ENCODE data around the gene TPRN.
A peak's percentile ranks its signal among the peaks of the same experiment; 100 is the strongest.

Gene TPRN

DNA sequence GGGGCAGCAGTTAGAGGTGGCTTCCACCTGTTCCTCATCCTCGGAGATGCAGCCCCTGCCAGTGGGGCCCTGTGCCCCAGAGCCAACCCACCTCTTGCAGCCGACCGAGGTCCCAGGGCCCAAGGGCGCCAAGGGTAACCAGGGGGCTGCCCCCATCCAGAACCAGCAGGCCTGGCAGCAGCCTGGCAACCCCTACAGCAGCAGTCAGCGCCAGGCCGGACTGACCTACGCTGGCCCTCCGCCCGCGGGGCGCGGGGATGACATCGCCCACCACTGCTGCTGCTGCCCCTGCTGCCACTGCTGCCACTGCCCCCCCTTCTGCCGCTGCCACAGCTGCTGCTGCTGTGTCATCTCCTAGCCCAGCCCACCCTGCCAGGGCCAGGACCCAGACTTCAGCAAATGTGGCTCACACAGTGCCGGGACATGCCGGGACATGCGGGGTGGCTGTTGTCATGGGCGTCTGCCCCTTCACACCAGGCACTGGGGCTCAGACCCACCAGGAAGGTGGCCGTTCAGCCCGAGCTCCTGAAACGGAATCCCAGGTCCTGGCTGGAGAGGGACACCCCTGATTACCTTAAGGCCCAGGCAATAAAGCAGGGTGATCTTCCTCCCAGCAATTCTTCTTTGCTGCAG is 25.3 kb upstream of the TPRN start:
- no peak for DNase-seq (ENCODE audit: low read depth)

DNA sequence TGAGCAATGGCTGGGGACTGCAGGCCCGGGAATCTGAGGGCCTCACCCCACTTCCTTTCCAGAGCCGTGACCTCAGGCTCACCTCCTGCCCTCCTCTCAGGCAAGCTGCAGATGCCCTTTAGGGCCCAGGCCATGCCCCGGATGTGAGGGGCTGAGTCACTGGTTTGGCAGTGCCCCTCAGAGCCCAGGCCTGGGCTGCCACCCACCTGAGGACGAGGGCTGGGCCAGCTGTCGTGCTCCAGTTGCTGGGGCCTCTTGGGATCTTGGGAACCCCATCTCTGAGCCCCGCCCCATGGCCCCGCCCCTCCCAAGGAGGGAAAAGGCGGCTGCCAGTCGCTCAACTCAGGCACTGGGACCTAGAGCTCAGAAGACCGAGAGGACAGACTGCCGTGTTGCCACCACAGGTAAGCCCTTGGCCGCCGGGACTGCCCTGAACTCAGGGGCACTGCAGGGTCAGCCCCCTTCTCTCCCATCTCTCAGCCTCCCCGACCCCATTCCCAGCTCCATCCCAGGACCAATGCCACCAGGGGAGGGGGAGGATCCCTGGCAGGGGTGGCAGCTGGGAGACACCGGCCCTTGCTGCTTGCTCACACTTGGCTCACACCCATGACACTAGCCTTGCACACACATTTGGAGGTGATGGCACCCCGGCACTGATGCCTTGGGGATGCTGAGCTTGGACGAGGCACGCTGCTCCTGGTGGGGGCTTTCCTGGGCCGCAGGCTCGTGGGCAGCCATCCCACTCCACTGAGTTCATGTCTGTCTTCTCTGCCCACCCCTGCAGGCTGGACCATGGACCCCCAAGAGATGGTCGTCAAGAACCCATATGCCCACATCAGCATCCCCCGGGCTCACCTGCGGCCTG is 24.5 kb upstream of the TPRN start, which contains the start of gene CYSRT1:
TSS of gene CYSRT1 (plus strand) at position 345 of the 865 bp plus-strand sequence. CDS start at position 793, 448 bp downstream.
- no peak for DNase-seq (ENCODE audit: low read depth)

DNA sequence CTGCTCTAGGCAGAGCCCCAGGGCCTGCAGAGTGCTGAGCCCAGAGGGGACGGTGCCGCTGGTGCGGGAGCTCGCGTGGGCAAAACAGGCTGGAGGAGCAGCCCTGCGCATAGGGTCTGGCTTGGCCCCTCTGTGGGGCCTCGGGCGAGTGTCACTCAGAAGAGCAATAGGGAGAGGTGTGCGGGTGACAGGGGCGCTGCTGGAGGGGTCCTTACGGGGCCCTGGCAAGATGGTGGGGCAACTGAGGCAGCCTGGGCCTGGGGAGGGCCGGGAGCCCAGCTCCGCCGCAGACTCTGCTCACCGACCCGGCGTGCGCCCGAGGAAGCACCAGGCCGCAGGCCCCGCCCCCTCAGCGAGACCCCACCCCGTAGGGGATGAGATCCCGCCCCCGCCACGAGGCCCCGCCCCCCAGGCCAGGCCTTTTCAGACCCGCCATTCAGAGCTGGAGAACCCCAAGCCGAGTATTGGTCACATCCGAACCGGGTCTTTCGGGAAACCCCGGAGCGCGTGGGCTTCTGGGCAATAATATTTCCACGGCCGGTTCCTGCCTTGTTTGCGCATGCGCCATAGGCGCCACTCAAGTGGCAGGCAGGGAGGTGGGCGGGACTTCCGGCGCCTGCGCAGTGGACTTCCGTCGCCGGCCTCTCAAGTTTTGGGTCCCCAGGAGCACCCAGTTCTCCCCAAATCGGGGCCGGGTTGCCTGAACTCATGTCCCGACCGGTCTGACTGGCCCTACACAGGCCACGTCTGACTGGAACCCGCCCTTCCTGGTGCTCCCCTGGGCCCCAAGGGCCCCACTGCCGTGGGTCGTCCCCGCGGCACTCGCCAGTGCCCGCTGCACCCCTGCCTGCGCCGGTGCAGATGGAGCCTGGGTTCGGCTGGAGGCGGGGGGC is 22.8 kb upstream of the TPRN start:
- DNase-seq (ENCODE audit: low read depth): peak; percentile 97

DNA sequence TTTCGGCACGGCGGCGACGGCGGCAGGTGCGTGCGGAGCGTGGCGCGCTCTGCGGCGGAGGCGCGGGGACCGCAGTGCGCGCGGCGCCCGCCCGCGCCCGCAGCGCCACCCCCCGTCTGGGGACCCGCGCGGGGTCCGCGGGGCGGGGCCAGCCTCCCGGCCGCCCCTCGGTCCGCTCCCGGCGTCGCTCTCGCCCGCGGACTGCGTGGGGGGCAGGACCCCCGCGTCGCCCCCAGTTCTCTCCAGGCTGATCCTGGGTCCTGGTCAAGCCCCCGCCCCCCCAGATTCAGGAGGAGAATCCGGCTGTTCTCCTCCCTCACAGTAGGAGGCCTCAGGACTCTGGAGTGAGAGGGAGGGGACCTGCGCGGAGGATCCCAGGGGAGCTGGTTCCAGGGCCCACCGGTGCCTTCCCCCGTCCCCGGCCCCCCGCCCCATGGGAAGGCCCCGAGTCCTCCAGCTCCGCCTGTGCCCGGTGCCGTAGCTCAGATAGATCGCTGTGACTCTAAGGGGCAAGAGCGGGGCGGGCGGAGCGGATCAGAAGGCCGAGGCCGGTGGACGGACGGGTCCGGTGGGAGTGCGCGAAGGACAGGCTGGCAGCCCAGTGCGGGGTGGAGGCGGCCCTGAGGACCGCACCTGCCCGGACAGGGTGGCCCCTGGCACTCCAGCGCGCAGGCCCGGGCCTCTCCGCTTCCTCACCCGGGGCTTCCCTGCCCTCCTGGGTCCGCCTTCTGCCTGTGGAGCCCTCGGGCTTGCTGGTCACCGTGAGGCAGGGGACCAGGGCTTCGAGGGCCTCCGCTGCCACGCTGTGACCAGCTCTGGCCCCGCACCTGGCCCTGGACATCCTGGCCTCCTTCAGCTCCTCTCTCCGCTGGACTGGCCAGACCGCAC is 21.9 kb upstream of the TPRN start, which contains the start of gene RNF208:
TSS of gene RNF208 (minus strand) at position 51 of the 888 bp plus-strand sequence. CDS start 1,028 bp downstream, outside the sequence.
- no peak for DNase-seq (ENCODE audit: low read depth)

GRCh38 chr9:137221506-137222111 is 21.1 kb upstream of the TPRN start:
- no peak for DNase-seq (ENCODE audit: low read depth)

GRCh38 chr9:137221095-137221505 is 20.6 kb upstream of the TPRN start:
- DNase-seq (ENCODE audit: low read depth): no peak

DNA sequence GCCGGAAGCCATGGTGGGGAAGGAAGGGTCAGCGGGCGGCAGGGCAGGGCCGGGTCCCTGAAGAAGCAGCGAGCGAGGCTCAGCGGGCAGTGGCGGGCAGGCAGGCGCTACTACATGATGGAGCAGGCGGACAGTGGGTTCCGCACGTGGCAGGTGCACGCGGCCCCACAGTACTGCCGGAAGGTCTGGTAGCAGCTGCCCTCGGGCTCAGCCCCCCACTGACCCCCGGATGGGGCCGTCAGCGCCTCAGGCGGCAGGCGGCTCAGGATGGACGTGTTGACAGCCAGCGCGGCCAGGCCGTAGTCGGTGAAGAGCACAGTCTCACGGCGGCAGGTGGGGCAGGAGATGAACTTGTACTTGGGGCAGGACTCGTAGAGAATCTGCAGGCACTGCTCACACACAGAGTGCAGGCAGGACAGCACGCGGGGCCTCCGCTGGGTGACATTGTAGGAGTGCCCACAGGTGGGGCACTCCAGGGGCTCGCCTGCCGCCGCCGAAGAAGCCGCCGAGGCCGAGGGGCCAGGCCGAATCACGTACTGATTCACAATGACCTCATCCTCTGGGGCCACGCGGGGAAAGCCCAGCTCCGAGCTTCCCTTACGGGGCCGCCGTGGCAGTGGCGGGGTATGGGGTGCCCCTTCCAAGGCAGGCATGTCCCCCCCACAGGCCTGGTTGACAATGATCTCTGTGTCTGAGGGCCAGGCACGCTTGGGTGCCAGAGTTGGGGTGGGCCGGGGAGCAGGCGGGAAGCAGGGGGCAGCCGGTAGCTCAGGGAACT is 20.0 kb upstream of the TPRN start:
- no peak for DNase-seq (ENCODE audit: low read depth)

DNA sequence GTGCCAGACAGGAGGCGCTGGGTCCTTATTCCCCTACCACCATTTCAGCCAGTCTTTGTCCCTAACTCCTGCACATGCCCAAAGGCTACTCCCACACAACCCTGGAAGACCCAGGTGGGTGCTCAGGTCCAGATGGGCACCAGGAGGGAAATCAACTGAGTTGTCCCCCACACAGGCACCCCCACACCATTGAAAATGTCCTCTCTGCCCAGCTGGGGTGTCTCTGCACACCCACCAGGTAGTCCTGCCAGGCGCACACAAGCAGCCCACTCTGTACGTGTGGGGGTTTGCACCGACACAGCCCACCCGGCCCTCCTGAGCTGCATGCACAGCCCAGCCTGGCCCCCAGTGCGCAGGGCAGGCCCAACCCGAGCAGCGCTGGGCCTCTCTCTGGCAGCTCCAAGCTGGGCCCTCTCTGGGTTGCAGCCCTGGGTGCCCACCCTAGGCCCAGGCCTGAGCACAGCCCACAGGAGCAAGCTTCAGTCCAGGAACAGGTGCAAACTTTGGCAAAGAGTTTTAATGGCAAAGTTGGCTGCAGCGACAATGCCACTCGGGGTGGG is 19.3 kb upstream of the TPRN start:
- DNase-seq (ENCODE audit: low read depth): no peak

- no peak for DNase-seq (ENCODE audit: low read depth)
Measured at GRCh38 chr9:137218754-137219271, 18.3 kb upstream of the TPRN start.

- DNase-seq (ENCODE audit: low read depth): no peak
Measured at GRCh38 chr9:137218212-137218753, 17.7 kb upstream of the TPRN start.

GRCh38 chr9:137217276-137218211 is 17.0 kb upstream of the TPRN start:
- no peak for DNase-seq (ENCODE audit: low read depth)

DNA sequence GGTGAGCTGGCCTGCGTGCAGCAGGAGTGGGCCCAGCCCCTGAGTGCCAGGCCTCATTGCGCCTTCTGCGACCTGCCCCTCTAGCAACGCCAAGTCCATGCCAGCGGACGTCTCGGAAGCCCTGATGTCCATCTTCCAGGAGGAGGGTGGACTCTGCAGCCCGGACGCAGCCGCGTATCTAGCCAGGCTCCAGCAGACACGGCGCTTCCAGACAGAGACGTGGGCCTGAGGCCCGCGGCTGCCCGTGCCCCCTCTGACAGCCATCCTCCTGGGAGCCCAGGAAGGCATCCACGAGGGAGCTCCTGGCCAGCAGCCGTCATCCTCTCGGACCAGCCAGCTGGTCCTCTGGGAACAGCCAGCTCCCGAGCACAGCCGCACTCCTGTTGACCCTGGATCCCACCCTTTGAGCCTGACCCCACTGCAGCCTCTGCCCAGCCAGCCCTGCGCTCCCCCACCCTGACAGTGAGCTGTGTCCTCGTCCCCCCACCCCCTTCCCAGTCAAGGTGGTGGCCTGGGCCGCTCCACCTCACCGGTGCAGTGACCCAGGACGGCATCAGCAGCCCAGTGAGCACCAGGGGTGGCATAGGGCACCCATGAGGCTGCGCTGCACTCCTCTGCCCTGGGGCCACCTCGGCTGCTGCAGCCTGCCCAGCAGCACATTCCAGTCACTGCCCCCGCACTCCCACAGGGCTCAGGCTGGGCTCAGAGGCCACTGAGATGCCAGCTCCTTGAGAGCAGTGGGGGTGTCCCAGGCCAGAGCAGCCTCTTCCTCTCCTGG is 15.8 kb upstream of the TPRN start:
- DNase-seq (ENCODE audit: low read depth): no peak

- DNase-seq (ENCODE audit: low read depth): no peak
Measured at GRCh38 chr9:137215196-137215986, 14.8 kb upstream of the TPRN start.

DNA sequence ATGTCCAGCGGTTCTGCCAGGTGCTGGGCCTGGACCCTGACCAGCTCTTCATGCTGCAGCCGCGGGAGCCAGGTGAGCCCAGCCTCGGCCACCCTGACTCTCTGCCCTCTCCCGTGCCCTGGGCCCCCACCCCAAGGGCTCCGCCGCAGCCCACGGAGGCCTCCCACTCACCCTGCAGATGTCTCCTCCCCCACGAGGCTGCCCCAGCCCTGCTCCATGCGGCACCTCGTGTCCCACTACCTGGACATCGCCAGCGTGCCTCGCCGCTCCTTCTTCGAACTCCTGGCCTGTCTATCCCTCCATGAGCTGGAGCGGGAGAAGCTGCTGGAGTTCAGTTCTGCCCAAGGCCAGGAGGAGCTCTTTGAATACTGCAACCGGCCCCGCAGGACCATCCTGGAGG is 14.1 kb upstream of the TPRN start:
- DNase-seq (ENCODE audit: low read depth): no peak

DNA sequence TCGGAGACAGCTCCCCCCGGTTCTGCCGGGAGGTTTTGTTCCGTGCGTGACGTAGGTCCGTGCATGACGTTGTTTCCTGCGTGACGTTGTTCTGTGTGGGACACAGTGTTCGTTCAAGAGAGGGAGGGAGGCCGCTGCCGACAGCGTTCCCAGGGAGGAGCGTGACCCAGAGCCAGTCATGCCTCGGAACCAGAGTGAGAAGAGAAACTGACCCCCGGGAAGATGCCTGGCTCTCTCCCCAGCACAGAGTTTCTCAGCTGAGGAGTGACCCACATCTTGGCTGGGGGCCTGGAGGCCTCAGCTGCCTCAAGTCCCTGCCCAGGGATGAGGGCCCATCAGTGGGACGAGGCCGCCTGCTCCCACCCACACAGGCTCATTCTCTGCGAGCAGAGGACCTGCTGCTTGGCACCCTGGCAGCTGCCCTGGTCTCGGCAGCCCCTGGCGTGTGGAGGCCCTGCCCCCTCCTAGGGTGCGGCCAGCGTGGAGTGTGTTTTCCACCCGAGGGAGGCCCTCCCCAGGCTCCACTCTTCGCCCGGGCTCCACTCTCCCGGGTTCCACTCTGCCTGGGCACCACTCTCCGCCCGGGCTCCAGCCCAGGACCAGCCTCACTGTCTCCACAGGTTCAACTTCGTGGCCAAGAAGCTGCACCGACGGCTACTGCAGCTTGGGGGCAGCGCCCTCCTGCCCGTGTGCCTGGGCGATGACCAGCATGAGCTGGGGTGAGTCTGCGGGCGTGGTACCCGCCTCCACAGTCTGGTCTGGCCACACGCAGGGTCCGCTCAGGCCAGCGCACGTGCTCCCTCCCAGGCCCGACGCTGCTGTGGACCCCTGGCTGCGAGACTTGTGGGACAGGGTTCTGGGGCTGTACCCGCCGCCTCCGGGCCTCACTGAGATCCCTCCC is 12.9 kb upstream of the TPRN start:
- DNase-seq (ENCODE audit: low read depth): no peak

Data from T follicular helper cell (primary cell).